ENCODE data around the gene LCMT1.

- TF ChIP-seq SMC3 (conservative IDR thresholded peaks at IDR 0.05; ENCODE audit: poor library complexity) (no peak), CTCF (IDR thresholded peaks at IDR 0.05; ENCODE audit: poor library complexity, severe bottlenecking) (no peak), TAF1 (IDR thresholded peaks at IDR 0.05; ENCODE audit: low read depth) (no peak), POLR2AphosphoS5 (IDR thresholded peaks at IDR 0.05) (no peak), RAD21 (conservative IDR thresholded peaks at IDR 0.05) (no peak)
These were observed 99.2 kb downstream of the LCMT1 start for GRCh38 chr16:25210758-25211157.

All from neural cell (in vitro differentiated cells).